DND-41 (cell line): ENCODE results near the gene CHST12.

Experiments used
- CTCF ChIP-seq: IDR thresholded peaks from 2 replicates; pipeline ENCODE4 v1.5.1; 2012; ENCODE audit warnings: borderline replicate concordance, low read length, moderate library complexity, mild to moderate bottlenecking; ENCODE audit not compliant: poor library complexity, severe bottlenecking; ENCODE audit errors: extremely low read depth
- EZH2 ChIP-seq: IDR thresholded peaks from 3 replicates; pipeline ENCODE4 v1.6.1; 2012; ENCODE audit warnings: borderline replicate concordance, low read depth, mild to moderate bottlenecking, moderate library complexity, low read length, inconsistent platforms; ENCODE audit not compliant: severe bottlenecking

GRCh38 chr7:2374401-2374800, 29.0 kb upstream of the CHST12 start:
- TF ChIP-seq CTCF (no peak), EZH2 (no peak)
